SK-N-MC (cell line): ENCODE results near the gene SHLD1.

ENCODE experiments used
- EZH2 ChIP-seq: fragments of 200-600 bp; sonication (generic); IDR thresholded peaks from one replicate; pipeline ENCODE4 v1.6.1; 2017; ENCODE audit warnings: antibody characterized with exemption
- POLR2AphosphoS5 ChIP-seq: IDR thresholded peaks from 2 replicates; pipeline ENCODE4 v1.6.1; 2012; ENCODE audit warnings: mild to moderate bottlenecking, low read depth, low read length, borderline replicate concordance

GRCh38 chr20:5820738-5821137 lies 70.5 kb downstream of the SHLD1 start:
- TF ChIP-seq POLR2AphosphoS5 (no peak), EZH2 (no peak)
